NCI-H146 treated with DMSO at 0.1 percent for 48 hours (cell line): Measurements from ENCODE around the gene SPINK13.
"Not testable (repeated sequence)": the region's sequence is repeated elsewhere in the genome, so short reads cannot be mapped to it uniquely, and the experiment has no call there.

ENCODE experiments used
- DNase-seq: peaks from one replicate; lab custom pipeline; 2025; ENCODE audit not compliant: unreplicated experiment; lab: John Stamatoyannopoulos, UW

The SPINK13 gene

GRCh38 chr5:148268566-148268965, at the start of gene SPINK13:
TSS of gene SPINK13 (plus strand) at chr5:148268794. CDS start at chr5:148270073, 1,279 bp downstream.
- no peak for DNase-seq

- no peak for DNase-seq
Measured at GRCh38 chr5:148221508-148221907, 47.1 kb upstream of the SPINK13 start.

GRCh38 chr5:148224117-148224742, 44.4 kb upstream of the SPINK13 start:
- no peak for DNase-seq

- no peak for DNase-seq
Measured at GRCh38 chr5:148228392-148228984, 40.1 kb upstream of the SPINK13 start.

- DNase-seq = no peak
Measured at GRCh38 chr5:148229840-148230239, 38.8 kb upstream of the SPINK13 start.

- no peak for DNase-seq
Measured at GRCh38 chr5:148230240-148230639, 38.4 kb upstream of the SPINK13 start.

- no peak for DNase-seq
Measured at GRCh38 chr5:148237785-148238417, 30.7 kb upstream of the SPINK13 start.

- DNase-seq = no peak
Measured at GRCh38 chr5:148238418-148238794, 30.2 kb upstream of the SPINK13 start, which contains the start of gene MARCOL. TSS of gene MARCOL (plus strand) at chr5:148238525. CDS start at chr5:148238598, 73 bp downstream.

- DNase-seq = no peak
Measured at GRCh38 chr5:148248894-148249293, 19.7 kb upstream of the SPINK13 start.

GRCh38 chr5:148255456-148255855, 13.1 kb upstream of the SPINK13 start:
- no peak for DNase-seq

GRCh38 chr5:148259288-148259687, 9.3 kb upstream of the SPINK13 start:
- DNase-seq = no peak

- DNase-seq = no peak
Measured at GRCh38 chr5:148261221-148261620, 7.4 kb upstream of the SPINK13 start.

- DNase-seq = no peak
Measured at GRCh38 chr5:148267962-148268361, 632 bp upstream of the SPINK13 start.

GRCh38 chr5:148275129-148275528, 6.5 kb downstream of the SPINK13 start:
- DNase-seq = not testable (repeated sequence)

GRCh38 chr5:148280893-148281292, 12.3 kb downstream of the SPINK13 start:
- not testable (repeated sequence) for DNase-seq

GRCh38 chr5:148281336-148281735, 12.7 kb downstream of the SPINK13 start:
- not testable (repeated sequence) for DNase-seq

- peak; percentile 24 for DNase-seq
Measured at GRCh38 chr5:148290271-148291195, 21.9 kb downstream of the SPINK13 start.

- no peak for DNase-seq
Measured at GRCh38 chr5:148297731-148298130, 29.1 kb downstream of the SPINK13 start.

- no peak for DNase-seq
Measured at GRCh38 chr5:148306446-148306845, 37.9 kb downstream of the SPINK13 start.

GRCh38 chr5:148309019-148309418, 40.4 kb downstream of the SPINK13 start:
- DNase-seq = no peak

GRCh38 chr5:148309746-148310145, 41.2 kb downstream of the SPINK13 start:
- no peak for DNase-seq
